Calu3 (cell line): ENCODE measurements around the gene BCO2. TPM values are rescaled to one million over a fixed set of nuclear protein-coding genes. Genes with fewer than 3 reads are reported as not detected.

Experiments
- BruUV-seq: library from RNA; stranded (reverse); fragments of 400-500 nt; replicated peaks from 2 replicates; lab custom pipeline; 2021; lab: Mats Ljungman, UMichigan
- CTCF ChIA-PET: fragments of 300-600 bp; sonication (Branson Sonifier 250); formaldehyde crosslinking; loops from one replicate; lab custom pipeline; 2022; ENCODE audit warnings: antibody characterized with exemption; lab: Charles Lee
- DNase-seq: peaks from one replicate; pipeline ENCODE4 v3.0.0; 2022
- H3K27ac Mint-ChIP-seq: one replicate; pipeline ENCODE4 v1.8.0; 2022; ENCODE audit warnings: mixed read lengths; ENCODE audit not compliant: unreplicated experiment
- H3K27me3 Mint-ChIP-seq: one replicate; pipeline ENCODE4 v1.8.0; 2022; ENCODE audit warnings: mixed read lengths; ENCODE audit not compliant: unreplicated experiment
- H3K36me3 Mint-ChIP-seq: one replicate; pipeline ENCODE4 v1.8.0; 2022; ENCODE audit warnings: mild to moderate bottlenecking, moderate library complexity, mixed read lengths; ENCODE audit not compliant: insufficient read depth, unreplicated experiment
- H3K4me1 Mint-ChIP-seq: one replicate; pipeline ENCODE4 v1.8.0; 2022; ENCODE audit warnings: mild to moderate bottlenecking, low read depth, mixed read lengths; ENCODE audit not compliant: unreplicated experiment
- H3K4me3 Mint-ChIP-seq: one replicate; pipeline ENCODE4 v1.8.0; 2022; ENCODE audit warnings: mild to moderate bottlenecking, low read depth, moderate library complexity, mixed read lengths; ENCODE audit not compliant: unreplicated experiment
- H3K9me3 Mint-ChIP-seq: one replicate; pipeline ENCODE4 v1.8.0; 2022; ENCODE audit warnings: low read depth, mixed read lengths; ENCODE audit not compliant: unreplicated experiment
- CTCF ChIP-seq: fragments of 200-600 bp; IDR thresholded peaks from one replicate; pipeline ENCODE4 v1.8.0; 2022; ENCODE audit warnings: antibody characterized with exemption; ENCODE audit not compliant: unreplicated experiment
- intact Hi-C: fragments of 100-400 bp; cut with micrococcal nuclease; formaldehyde crosslinking; loops from one replicate; pipeline ENCODE4 v1.10.0; 2022; ENCODE audit not compliant: unreplicated experiment
- total RNA-seq: library from RNA; stranded (reverse); gene quantifications from 2 replicates; pipeline ENCODE4 v1.2.3, GENCODE V29; 2022

Gene BCO2
- total RNA-seq, 1 experiment from 2014 or later = 13.8 TPM

DNA sequence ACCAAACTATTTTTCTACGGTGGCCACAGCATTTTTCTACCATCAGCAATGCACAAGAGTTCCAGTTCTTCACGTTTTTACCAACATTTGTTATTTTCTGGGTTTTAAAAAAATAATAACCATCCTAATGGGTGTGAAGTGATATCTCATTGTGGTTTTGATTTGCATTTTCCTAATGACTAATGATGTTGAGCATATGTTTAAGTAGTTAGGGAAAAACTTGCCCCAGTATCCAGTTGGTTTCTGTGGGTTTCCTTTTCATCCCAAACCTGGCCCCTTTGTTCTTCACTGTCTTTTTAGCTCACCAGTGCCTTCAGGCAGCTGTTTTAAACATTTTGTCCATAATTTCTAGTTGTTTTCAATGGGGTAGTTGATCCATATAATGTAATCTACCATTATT lies 36.2 kb downstream of the BCO2 start:
- CTCF ChIA-PET = no interaction called here
- no peaks in the 10 kb centered on the region for H3K36me3 Mint-ChIP-seq
- no peak overlapping the region for H3K27ac Mint-ChIP-seq
- H3K4me3 Mint-ChIP-seq = no peak overlapping the region
- no peaks in the 10 kb centered on the region for H3K9me3 Mint-ChIP-seq
- intact Hi-C loops = no loop called here
- H3K4me1 Mint-ChIP-seq = peaks cover 6% of the 10 kb centered on the region
- DNase-seq = no peak
- BruUV-seq = no TSS peak
- TF ChIP-seq CTCF = no peak
- no peaks in the 10 kb centered on the region for H3K27me3 Mint-ChIP-seq

DNA sequence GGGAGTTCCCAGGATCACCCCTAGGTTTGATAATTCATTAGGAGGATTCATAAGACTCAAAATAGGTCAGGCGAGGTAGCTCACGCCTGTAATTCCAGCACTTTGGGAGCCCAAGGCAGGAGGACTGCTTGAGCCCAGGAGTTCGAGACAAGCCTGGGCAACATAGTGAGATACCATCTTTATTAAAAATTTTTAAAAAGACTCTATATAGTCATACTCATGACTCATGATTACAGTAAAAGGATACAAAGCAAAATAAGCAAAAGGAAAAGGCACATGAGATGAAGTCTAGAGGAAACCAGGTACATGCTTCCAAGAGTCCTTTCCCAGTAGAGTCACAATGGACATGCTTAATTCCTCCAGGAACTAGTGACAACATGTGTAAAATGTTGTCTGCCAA lies 37.0 kb downstream of the BCO2 start:
- H3K9me3 Mint-ChIP-seq = no peaks in the 10 kb centered on the region
- H3K4me3 Mint-ChIP-seq = no peak overlapping the region
- no peak for TF ChIP-seq CTCF
- no peak overlapping the region for H3K27ac Mint-ChIP-seq
- intact Hi-C loops = no loop called here
- DNase-seq = no peak
- H3K27me3 Mint-ChIP-seq = no peaks in the 10 kb centered on the region
- no peaks in the 10 kb centered on the region for H3K36me3 Mint-ChIP-seq
- CTCF ChIA-PET = interaction anchor here (0.6 to 0.8 kb wide), 3 partner anchors 13 to 128 kb away, joined by 3 to 7 read pairs (median 3); no protein-coding TSS in a partner anchor
- BruUV-seq = no TSS peak
- H3K4me1 Mint-ChIP-seq = peaks cover 8% of the 10 kb centered on the region

DNA sequence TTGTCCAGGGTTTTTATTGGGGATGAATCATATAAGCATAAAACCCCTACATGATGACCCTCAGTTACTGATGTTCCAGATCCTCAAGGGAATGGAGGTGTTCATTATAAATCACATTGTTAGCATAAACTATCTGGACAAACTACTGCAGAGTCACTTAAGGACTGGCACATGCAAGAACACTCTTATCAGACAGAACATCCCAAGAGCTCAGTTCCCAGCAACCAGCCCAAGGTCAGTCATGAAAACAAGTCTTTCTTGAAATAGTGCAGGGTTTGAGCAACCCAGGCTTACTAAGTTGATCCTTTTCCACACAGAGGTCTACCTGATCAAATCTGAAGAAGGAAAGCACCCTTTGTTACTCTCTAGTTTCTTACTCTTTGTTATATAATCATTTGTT lies 37.4 kb downstream of the BCO2 start:
- CTCF ChIA-PET = interaction anchor here (0.6 to 0.8 kb wide), 3 partner anchors 14 to 400 kb away, joined by 3 to 7 read pairs (median 4); no protein-coding TSS in a partner anchor
- BruUV-seq = no TSS peak

GRCh38 chr11:112213753-112214152 lies 38.4 kb downstream of the BCO2 start:
- H3K4me3 Mint-ChIP-seq = no peak overlapping the region
- peaks cover 8% of the 10 kb centered on the region for H3K4me1 Mint-ChIP-seq
- no peak overlapping the region for H3K27ac Mint-ChIP-seq
- no peak for DNase-seq
- no peaks in the 10 kb centered on the region for H3K36me3 Mint-ChIP-seq
- intact Hi-C loops = no loop called here
- CTCF ChIA-PET = no interaction called here
- TF ChIP-seq CTCF = no peak
- no peaks in the 10 kb centered on the region for H3K9me3 Mint-ChIP-seq
- H3K27me3 Mint-ChIP-seq = no peaks in the 10 kb centered on the region
- no TSS peak for BruUV-seq

More for the DNA sequence above, 37.4 kb downstream of the BCO2 start:
- DNase-seq = no peak
- no peaks in the 10 kb centered on the region for H3K27me3 Mint-ChIP-seq
- intact Hi-C loops = no loop called here
- no peak for TF ChIP-seq CTCF
- H3K27ac Mint-ChIP-seq = no peak overlapping the region
- no peaks in the 10 kb centered on the region for H3K36me3 Mint-ChIP-seq
- H3K9me3 Mint-ChIP-seq = no peaks in the 10 kb centered on the region
- H3K4me3 Mint-ChIP-seq = no peak overlapping the region
- H3K4me1 Mint-ChIP-seq = peaks cover 8% of the 10 kb centered on the region
